GM12878 (cell line): Measurements from ENCODE around the gene MRPS5. TPM values are rescaled to one million over a fixed set of nuclear protein-coding genes. Genes with fewer than 3 reads are reported as not detected.
A peak's percentile ranks its signal among the peaks of the same experiment; 100 is the strongest.

ENCODE experiments used
- ATAC-seq: fragments of 200-7000 bp; cut with Tn5 transposase; 3 replicates; pipeline ENCODE4 v1.9.1; 2020; ENCODE audit warnings: mild to moderate bottlenecking, moderate library complexity
- Bru-seq: library from RNA; stranded (reverse); fragments of 400-500 nt; gene quantifications from one replicate; lab custom pipeline; 2021; lab: Mats Ljungman, UMichigan
- BruChase-seq, 2 experiments: library from RNA; stranded (reverse); fragments of 400-500 nt; gene quantifications; one replicate each; lab custom pipeline; 2021; lab: Mats Ljungman, UMichigan
- BruUV-seq: library from RNA; stranded (reverse); fragments of 400-500 nt; replicated peaks from 2 replicates; lab custom pipeline; 2021; lab: Mats Ljungman, UMichigan
- CTCF ChIA-PET: fragments of 300-600 bp; sonication (Branson Sonifier 250); formaldehyde crosslinking; extraction: SDS; loops from one replicate; lab custom pipeline; 2021; ENCODE audit warnings: inconsistent platforms; lab: Yijun Ruan, JAX
- POLR2A ChIA-PET: fragments of 350-600 bp; formaldehyde crosslinking; extraction: SDS; loops from one replicate; lab custom pipeline; 2021; ENCODE audit warnings: inconsistent platforms; lab: Charles Lee
- RAD21 ChIA-PET: fragments of 300-600 bp; sonication (Branson Sonifier 250); formaldehyde crosslinking; loops from one replicate; lab custom pipeline; 2023; ENCODE audit warnings: antibody characterized with exemption; ENCODE audit not compliant: unreplicated experiment; lab: Charles Lee
- SMC1A ChIA-PET: fragments of 300-600 bp; sonication (Branson Sonifier 250); formaldehyde crosslinking; loops from one replicate; lab custom pipeline; 2023; ENCODE audit not compliant: unreplicated experiment, uncharacterized antibody; lab: Charles Lee
- DNase-seq: peaks from one replicate; pipeline ENCODE4 v3.0.0-alpha.2; 2011; ENCODE audit warnings: low read depth, low spot score
- FAIRE-seq: peaks from 3 replicates; lab custom pipeline; 2011; peaks lifted over from hg19 to GRCh38; lab: Jason Lieb, UNC
- H2AFZ ChIP-seq: 2 replicates; pipeline ENCODE4 v1.6.0; 2011; ENCODE audit warnings: low read depth, low read length, control low read depth; ENCODE audit not compliant: control insufficient read depth
- H3K27ac ChIP-seq: 2 replicates; pipeline ENCODE4 v1.5.1; 2011; ENCODE audit warnings: control low read depth; ENCODE audit not compliant: control insufficient read depth, insufficient read depth
- H3K27me3 ChIP-seq, 2 experiments: replicated peaks in 1 of 2; 2 replicates each; pipeline versions ENCODE4 v1.6.0 to v1.6.1; 2011; ENCODE audit warnings: low read length in 1 of 2; ENCODE audit not compliant: control insufficient read depth in 2 of 2, insufficient read depth in 2 of 2
- H3K36me3 ChIP-seq, 2 experiments: 2 replicates each; pipeline ENCODE4 v1.5.1; 2011; ENCODE audit warnings: low read length in 1 of 2; ENCODE audit not compliant: control insufficient read depth in 2 of 2, insufficient read depth in 2 of 2
- H3K4me1 ChIP-seq: 2 replicates; pipeline ENCODE4 v1.6.1; 2011; ENCODE audit warnings: mild to moderate bottlenecking, low read length, moderate library complexity, mixed read lengths; ENCODE audit not compliant: control insufficient read depth, insufficient read depth
- H3K4me2 ChIP-seq: 2 replicates; pipeline ENCODE4 v1.6.0; 2011; ENCODE audit warnings: control low read depth; ENCODE audit not compliant: control insufficient read depth, insufficient read depth
- H3K4me3 ChIP-seq: fragments of 200-600 bp; sonication (generic); 2 replicates; pipeline ENCODE4 v1.5.1; 2016
- H3K79me2 ChIP-seq: 2 replicates; pipeline ENCODE4 v1.6.0; 2011; ENCODE audit warnings: low read length; ENCODE audit not compliant: control insufficient read depth, insufficient read depth
- H3K9ac ChIP-seq: 2 replicates; pipeline ENCODE4 v1.8.0; 2011; ENCODE audit warnings: low read length, control low read depth, mixed read lengths; ENCODE audit not compliant: control insufficient read depth, insufficient read depth
- H3K9me3 ChIP-seq: replicated peaks from 3 replicates; pipeline ENCODE4 v1.5.1; 2011; ENCODE audit warnings: mild to moderate bottlenecking, low read length; ENCODE audit not compliant: control insufficient read depth, insufficient read depth
- H4K20me1 ChIP-seq: 2 replicates; pipeline ENCODE4 v1.6.0; 2011; ENCODE audit not compliant: control insufficient read depth, insufficient read depth
- BMI1 ChIP-seq: fragments of 450-650 bp; IDR thresholded peaks from 2 replicates; pipeline ENCODE4 v1.6.1; 2016; ENCODE audit warnings: mild to moderate bottlenecking, moderate library complexity, borderline replicate concordance
- BRCA1 ChIP-seq: IDR thresholded peaks from 2 replicates; pipeline ENCODE4 v1.6.1; 2011; ENCODE audit warnings: low read depth, low read length, improper control_type of control experiment
- HDAC2 ChIP-seq: fragments of 200-600 bp; sonication (generic); IDR thresholded peaks from 2 replicates; pipeline ENCODE4 v1.6.1; 2017
- IRF3 ChIP-seq: fragments of 450-650 bp; IDR thresholded peaks from 2 replicates; pipeline ENCODE4 v1.6.1; 2014; ENCODE audit warnings: mild to moderate bottlenecking
- PAX8 ChIP-seq: fragments of 450-650 bp; IDR thresholded peaks from 2 replicates; pipeline ENCODE4 v1.6.1; 2017; ENCODE audit warnings: mild to moderate bottlenecking, moderate library complexity
- PKNOX1 ChIP-seq: fragments of 450-650 bp; IDR thresholded peaks from 2 replicates; pipeline ENCODE4 v1.6.1; 2016; ENCODE audit warnings: mild to moderate bottlenecking
- POLR2AphosphoS5 ChIP-seq: IDR thresholded peaks from 2 replicates; pipeline ENCODE4 v1.6.1; 2011; ENCODE audit warnings: mild to moderate bottlenecking, low read length, inconsistent platforms
- SREBF1 ChIP-seq: IDR thresholded peaks from 2 replicates; pipeline ENCODE4 v1.6.1; 2012; ENCODE audit warnings: mild to moderate bottlenecking, low read length
- STAT3 ChIP-seq: IDR thresholded peaks from 2 replicates; pipeline ENCODE4 v1.6.1; 2011; ENCODE audit warnings: low read depth, low read length, improper control_type of control experiment
- TBL1XR1 ChIP-seq: IDR thresholded peaks from 2 replicates; pipeline ENCODE4 v1.6.1; 2012; ENCODE audit warnings: low read depth, low read length, improper control_type of control experiment
- TCF3 ChIP-seq: IDR thresholded peaks from 2 replicates; pipeline ENCODE4 v1.6.1; 2012; ENCODE audit warnings: low read depth, mild to moderate bottlenecking, low read length, borderline replicate concordance; ENCODE audit not compliant: insufficient read depth
- ZBTB4 ChIP-seq: fragments of 450-650 bp; formaldehyde crosslinking; IDR thresholded peaks from 2 replicates; pipeline ENCODE4 v1.4.0; 2022; ENCODE audit warnings: mild to moderate bottlenecking, moderate library complexity
- WGBS: methylation state at CpG from one replicate; pipeline ENCODE4 v1.1.6; 2016; ENCODE audit warnings: low lambda C conversion rate; ENCODE audit not compliant: insufficient replicate concordance, insufficient coverage; ENCODE audit errors: missing lambda C conversion rate; 5-methylcytosine and 5-hydroxymethylcytosine counted together
- in situ Hi-C: fragments of 300-500 bp; cut with MboI; formaldehyde crosslinking; loops from 9 replicates; pipeline ENCODE4 v1.14.3; 2018; ENCODE audit warnings: mixed read lengths
- intact Hi-C: fragments of 100-400 bp; cut with micrococcal nuclease; formaldehyde crosslinking; loops from one replicate; pipeline ENCODE4 v1.14.2; 2022; ENCODE audit not compliant: unreplicated experiment
- long read RNA-seq, 2 experiments: library from polyadenylated mRNA; unstranded; transcript quantifications; one replicate each; pipeline ENCODE4 v2.0.0, GENCODE V29; 2019 to 2020
- polyA minus RNA-seq, 3 experiments: library from RNA; depleted of rRNA, polyadenylated mRNA; stranded (reverse); fragments of >200 nt; gene quantifications; 2 replicates each; pipeline ENCODE4 v1.2.3, GENCODE V29; 2011
- polyA plus RNA-seq, 11 experiments: library from polyadenylated mRNA; depleted of rRNA in 4 of 11; unstranded in 6 of 11; stranded (reverse) in 5 of 11; fragments of >200 nt; fragmentation: Nextera tagmentation in 4 of 11; fragmentation: Illumina TruSeq in 1 of 11; extraction: Ambion mirVana in 4 of 11; extraction: Trizol in 1 of 11; gene quantifications; 1 replicate in 1 of 11; 2 replicates in 10 of 11; pipeline versions ENCODE4 v1.2.1 to v1.2.3, GENCODE V29; 2011 to 2016; ENCODE audit warnings: inconsistent platforms in 2 of 11, missing spikeins in 2 of 11, low read depth in 1 of 11
- total RNA-seq, 4 experiments: library from RNA; depleted of rRNA in 3 of 4; stranded (reverse); fragments of >200 nt in 3 of 4; fragmentation: Illumina TruSeq in 1 of 4; extraction: Trizol in 1 of 4; gene quantifications; 2 replicates each; pipeline versions ENCODE4 v1.2.1 to v1.2.3, GENCODE V29; 2013 to 2021

Gene MRPS5
- total RNA-seq (2013; cell fraction: nucleolus; rRNA removed), result 70.4 and 75.6 TPM in 2 replicates
- 70.6 and 82.1 TPM in 2 replicates for total RNA-seq (2014; rRNA removed)
- 73.2 and 77.9 TPM in 2 replicates for total RNA-seq (2014; rRNA removed; fragmentation: Illumina TruSeq; extraction: Trizol)
- 54.3 and 58.1 TPM in 2 replicates for total RNA-seq (2021)
- polyA plus RNA-seq (2011; ENCODE audit: low read depth), result 24.8 TPM
- polyA plus RNA-seq (2011; rRNA removed), result 86.6 and 93.6 TPM in 2 replicates
- polyA plus RNA-seq (2011; cell fraction: cytosol; rRNA removed), result 65.6 and 74.2 TPM in 2 replicates
- polyA plus RNA-seq (2011; cell fraction: nucleus; rRNA removed), result 82.7 and 95.6 TPM in 2 replicates
- 42.6 and 52.4 TPM in 2 replicates for polyA plus RNA-seq (2012)
- 88.5 and 90.5 TPM in 2 replicates for polyA plus RNA-seq (2014; fragmentation: Illumina TruSeq; extraction: Trizol)
- polyA plus RNA-seq (2014; fragmentation: Nextera tagmentation; extraction: Ambion mirVana), result 10 to 100 TPM; 54.8 to 77.0 TPM
- 90.0 and 93.0 TPM in 2 replicates for polyA plus RNA-seq (2014; rRNA removed)
- 10 to 100 TPM; 68.9 to 75.7 TPM for polyA plus RNA-seq (2016; fragmentation: Nextera tagmentation; extraction: Ambion mirVana)
- polyA minus RNA-seq (2011; rRNA and poly(A)+ RNA removed), result 44.3 and 47.5 TPM in 2 replicates
- 20.6 and 21.8 TPM in 2 replicates for polyA minus RNA-seq (2011; cell fraction: cytosol; rRNA and poly(A)+ RNA removed)
- polyA minus RNA-seq (2011; cell fraction: nucleus; rRNA and poly(A)+ RNA removed), result 28.8 and 49.8 TPM in 2 replicates
- percentile 84 among the genes with signal in this experiment for Bru-seq, nascent RNA
- percentile 88 among the genes with signal in this experiment for BruChase-seq, experiment 1, labeled RNA remaining after a 6-hour chase
- percentile 85 among the genes with signal in this experiment for BruChase-seq, experiment 2, labeled RNA remaining after a 2-hour chase
- long read RNA-seq, experiment 1, transcript MRPS5-201 (12 exons, 1,652 nt), result major isoform, 76 of 95 reads
- long read RNA-seq, experiment 1, partial matches to known transcripts, result 12 of 95 reads
- long read RNA-seq, experiment 1, other reads (novel, unspliced or antisense), result 6 of 95 reads
- long read RNA-seq, experiment 2, transcript MRPS5-201 (12 exons, 1,652 nt), result major isoform, 150 of 182 reads
- long read RNA-seq, experiment 2, partial matches to known transcripts, result 19 of 182 reads
- long read RNA-seq, experiment 2, other reads (novel, unspliced or antisense), result 2 of 182 reads

GRCh38 chr2:95121407-95122196 is at the start of gene MRPS5:
MRPS5 (minus strand) TSS chr2:95121808; CDS start chr2:95121791, 17 bp downstream.
- peak; percentile 76 for FAIRE-seq
- peaks cover 2% of the 10 kb centered on the region; the same call in 1 of the 2 replicates for H4K20me1 ChIP-seq
- in situ Hi-C loops, result no loop called here
- peaks cover 16% of the 10 kb centered on the region for H3K4me1 ChIP-seq
- H3K27ac ChIP-seq, result peak within 1 kb of the TSS; percentile 98
- ChIA-PET SMC1A (interaction anchor here (0.8 to 2.3 kb wide), 6 partner anchors 42 to 99 kb away, joined by 3 to 5 read pairs (median 4); partner anchors contain the start of gene ZNF2), POLR2A (interaction anchor here (0.5 to 2.1 kb wide), 8 partner anchors 36 to 83 kb away, joined by 3 to 8 read pairs (median 3); partner anchors contain the start of gene ZNF514), CTCF (interaction anchor here (0.9 to 11.8 kb wide), 10 partner anchors 15 to 102 kb away, joined by 3 to 111 read pairs (median 3); partner anchors contain the start of genes ZNF2 and ZNF514), RAD21 (interaction anchor here (0.8 to 4.2 kb wide), 5 partner anchors 36 to 99 kb away, joined by 3 to 17 read pairs (median 9); partner anchors contain the start of genes ZNF2 and ZNF514)
- DNase-seq, result peak; percentile 13
- H3K27me3 ChIP-seq, result no peaks in the 10 kb centered on the region
- peaks cover 41% of the 10 kb centered on the region for H3K79me2 ChIP-seq
- H3K36me3 ChIP-seq, result no peaks in the 10 kb centered on the region
- intact Hi-C loops, result loop anchor here (2.0 kb wide), 2 partner anchors 43 to 85 kb away; partner anchors contain the start of genes ZNF2 and ZNF892
- H3K9me3 ChIP-seq, result no peaks in the 10 kb centered on the region
- peak; percentile 93 for ATAC-seq
- peak within 1 kb of the TSS; percentile 96 for H3K9ac ChIP-seq
- BruUV-seq, result no TSS peak
- H2AFZ ChIP-seq, result peak within 1 kb of the TSS; percentile 99
- 1% methylated on average over 76 of the region's 86 CpGs for WGBS
- H3K4me3 ChIP-seq, result peak within 1 kb of the TSS; percentile 93
- peak within 1 kb of the TSS; percentile 95 for H3K4me2 ChIP-seq
- TF ChIP-seq BMI1 (no peak), POLR2AphosphoS5 (peak; percentile 79), SREBF1 (0 out of 2 replicates have a peak, but pooled peaks have one; percentile 28), STAT3 (no peak), HDAC2 (no peak), PAX8 (no peak), BRCA1 (no peak), ZBTB4 (CRISPR knock-in tag) (no peak), TCF3 (peak; percentile 53; the same call in 1 of the 2 replicates), PKNOX1 (peak; percentile 4; the same call in 1 of the 2 replicates), TBL1XR1 (0 out of 2 replicates have a peak, but pooled peaks have one; percentile 39), IRF3 (no peak)
